Activated CD4-positive, alpha-beta memory T cell treated with anti-CD3 and anti-CD28 coated beads, Interleukin-2, amount 10 ng/mL, durations not matched to agents 7 days and 5 days (primary cell): ENCODE data around the gene SENP3. TPM values are rescaled to one million over a fixed set of nuclear protein-coding genes. Genes with fewer than 3 reads are reported as not detected.
"Not testable (repeated sequence)": the region's sequence is repeated elsewhere in the genome, so short reads cannot be mapped to it uniquely, and the experiment has no call there.

Experiments
- CTCF ChIA-PET: fragments of 350-600 bp; sonication (Branson Sonifier 250); formaldehyde crosslinking; loops from one replicate; lab custom pipeline; 2021; ENCODE audit warnings: antibody characterized with exemption, inconsistent platforms; lab: Charles Lee
- POLR2A ChIA-PET: fragments of 350-600 bp; sonication (Branson Sonifier 250); formaldehyde crosslinking; loops from one replicate; lab custom pipeline; 2021; ENCODE audit warnings: antibody characterized with exemption; lab: Charles Lee
- DNase-seq: peaks from one replicate; pipeline ENCODE4 v3.0.0-alpha.2; 2020
- H3K27ac Mint-ChIP-seq: one replicate; pipeline ENCODE4 v1.8.0; 2021; ENCODE audit warnings: mild to moderate bottlenecking, mixed read lengths
- H3K27me3 Mint-ChIP-seq: one replicate; pipeline ENCODE4 v1.8.0; 2021; ENCODE audit warnings: mixed read lengths
- H3K36me3 Mint-ChIP-seq: one replicate; pipeline ENCODE4 v1.8.0; 2021; ENCODE audit warnings: low read depth, mixed read lengths
- H3K4me1 Mint-ChIP-seq: one replicate; pipeline ENCODE4 v1.8.0; 2021; ENCODE audit warnings: mixed read lengths
- H3K4me3 Mint-ChIP-seq: one replicate; pipeline ENCODE4 v1.8.0; 2021; ENCODE audit warnings: mild to moderate bottlenecking, mixed read lengths
- H3K9me3 Mint-ChIP-seq: one replicate; pipeline ENCODE4 v1.8.0; 2021; ENCODE audit warnings: mixed read lengths
- total RNA-seq, 2 experiments: library from RNA; stranded (reverse); gene quantifications; one replicate each; pipeline ENCODE4 v1.2.3, GENCODE V29; 2021

SENP3 gene
- total RNA-seq, 2 experiments from 2014 or later, result 37.6 to 39.9 TPM

DNA sequence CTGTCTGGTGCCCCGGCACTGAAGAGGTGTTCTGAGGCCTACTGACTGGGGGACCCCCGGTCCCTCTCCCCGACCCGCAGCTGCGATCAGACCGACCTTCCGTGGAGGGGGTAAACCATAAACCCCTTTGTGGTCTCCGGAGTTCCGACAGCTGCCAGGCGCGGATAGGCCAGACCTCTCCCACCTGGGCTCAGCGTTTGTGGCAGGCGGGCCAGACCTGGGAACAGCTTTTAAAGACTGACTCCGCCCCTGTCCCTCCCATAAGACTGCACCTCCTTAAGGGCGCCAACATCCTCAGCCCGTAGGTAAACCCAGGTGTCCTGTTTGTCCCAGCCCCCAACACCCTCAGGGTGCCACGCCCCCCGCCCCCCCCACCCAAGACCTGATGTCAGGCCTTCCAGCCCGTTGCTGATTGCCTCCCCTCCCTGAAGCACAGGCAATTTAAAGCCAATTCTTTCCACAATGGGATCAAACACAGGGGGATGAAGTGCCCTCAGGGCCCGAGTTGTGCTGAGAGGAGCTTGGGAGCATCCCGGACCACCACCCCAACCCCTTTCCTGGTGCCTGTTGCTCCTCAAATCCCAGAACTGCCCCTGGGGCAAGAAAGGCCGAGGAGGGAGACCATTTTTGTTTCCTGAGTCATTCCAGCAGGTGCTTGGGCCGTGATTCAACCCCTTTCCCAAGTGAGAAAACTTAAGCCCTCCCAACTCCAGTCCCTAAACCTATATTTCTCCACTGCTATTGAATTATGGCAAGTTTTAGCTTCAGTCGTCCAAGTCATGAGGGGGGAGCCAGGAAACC is 28.4 kb downstream of the SENP3 start, which contains the start of gene SOX15:
TSS of gene SOX15 (minus strand) at position 204 of the 801 bp plus-strand sequence. CDS start 418 bp downstream, outside the sequence.
- peak within 1 kb of the TSS; percentile 26 for H3K27ac Mint-ChIP-seq
- no peak for DNase-seq
- POLR2A ChIA-PET, result interaction anchor here (0.8 to 2.3 kb wide), 7 partner anchors 10 to 98 kb away, joined by 3 to 17 read pairs (median 4); partner anchors contain the start of genes CD68, TP53 and WRAP53

GRCh38 chr17:7590743-7591142 is 29.0 kb downstream of the SENP3 start:
- Mint-ChIP-seq H3K27me3 (no peaks in the 10 kb centered on the region), H3K36me3 (peaks cover 64% of the 10 kb centered on the region), H3K4me1 (peaks cover 9% of the 10 kb centered on the region), H3K4me3 (no peak overlapping the region), H3K27ac (no peak overlapping the region), H3K9me3 (no peaks in the 10 kb centered on the region)
- ChIA-PET POLR2A (interaction anchor here (0.8 to 2.1 kb wide), 4 partner anchors 11 to 97 kb away, joined by 3 to 8 read pairs (median 6); partner anchors contain the start of genes CD68, TP53 and WRAP53), CTCF (interaction anchor here (0.7 to 2.4 kb wide), 4 partner anchors 11 to 97 kb away, joined by 3 to 12 read pairs (median 8); partner anchors contain the start of genes SENP3 and TP53)
- DNase-seq, result no peak

More for the DNA sequence above, 28.4 kb downstream of the SENP3 start, which contains the start of gene SOX15:
- H3K4me1 Mint-ChIP-seq, result peaks cover 16% of the 10 kb centered on the region
- H3K36me3 Mint-ChIP-seq, result peaks cover 61% of the 10 kb centered on the region
- H3K4me3 Mint-ChIP-seq, result no peak within 1 kb of the TSS
- CTCF ChIA-PET, result interaction anchor here (0.7 to 2.4 kb wide), 22 partner anchors 9 to 254 kb away, joined by 3 to 24 read pairs (median 4); partner anchors contain the start of genes ACAP1, CHRNB1, FXR2 and SENP3
- H3K27me3 Mint-ChIP-seq, result no peaks in the 10 kb centered on the region
- H3K9me3 Mint-ChIP-seq, result no peaks in the 10 kb centered on the region

GRCh38 chr17:7591596-7591995 is 29.9 kb downstream of the SENP3 start:
- Mint-ChIP-seq H3K27me3 (no peaks in the 10 kb centered on the region), H3K4me1 (peaks cover 4% of the 10 kb centered on the region), H3K36me3 (peaks cover 68% of the 10 kb centered on the region), H3K27ac (no peak overlapping the region), H3K4me3 (no peak overlapping the region), H3K9me3 (no peaks in the 10 kb centered on the region)
- no peak for DNase-seq
- POLR2A ChIA-PET, result interaction anchor here (1.4 kb wide), 1 partner anchor 13 kb away, joined by 3 read pairs; the partner anchor contains the start of gene CD68
- CTCF ChIA-PET, result no interaction called here

GRCh38 chr17:7592422-7593021 is 30.8 kb downstream of the SENP3 start:
- no peaks in the 10 kb centered on the region for H3K9me3 Mint-ChIP-seq
- no peaks in the 10 kb centered on the region for H3K27me3 Mint-ChIP-seq
- H3K4me3 Mint-ChIP-seq, result no peak overlapping the region
- ChIA-PET CTCF (interaction anchor here (0.6 kb wide), 1 partner anchor 23 kb away, joined by 3 read pairs; no protein-coding TSS in a partner anchor), POLR2A (interaction anchor here (1.1 to 3.1 kb wide), 3 partner anchors 8 to 95 kb away, joined by 3 to 21 read pairs (median 4); partner anchors contain the start of genes CD68, MPDU1 and TP53)
- H3K27ac Mint-ChIP-seq, result no peak overlapping the region
- H3K36me3 Mint-ChIP-seq, result peaks cover 66% of the 10 kb centered on the region
- peaks cover 2% of the 10 kb centered on the region for H3K4me1 Mint-ChIP-seq
- no peak for DNase-seq

- Mint-ChIP-seq H3K9me3 (no peaks in the 10 kb centered on the region), H3K4me3 (no peak overlapping the region), H3K27me3 (no peaks in the 10 kb centered on the region), H3K27ac (no peak overlapping the region), H3K4me1 (peaks cover 2% of the 10 kb centered on the region), H3K36me3 (peaks cover 60% of the 10 kb centered on the region)
- no peak for DNase-seq
- POLR2A ChIA-PET, result interaction anchor here (1.1 to 3.1 kb wide), 2 partner anchors 9 to 94 kb away, joined by 4 to 21 read pairs; partner anchors contain the start of genes MPDU1 and TP53
- CTCF ChIA-PET, result no interaction called here
Observed at GRCh38 chr17:7593296-7593695, 31.6 kb downstream of the SENP3 start.

- CTCF ChIA-PET, H3K27me3 Mint-ChIP-seq, H3K4me1 Mint-ChIP-seq, H3K27ac Mint-ChIP-seq, H3K9me3 Mint-ChIP-seq, DNase-seq, POLR2A ChIA-PET, H3K4me3 Mint-ChIP-seq: not testable (repeated sequence)
- peaks cover 63% of the 10 kb centered on the region for H3K36me3 Mint-ChIP-seq
Observed at GRCh38 chr17:7597561-7597960, 35.8 kb downstream of the SENP3 start.

DNA sequence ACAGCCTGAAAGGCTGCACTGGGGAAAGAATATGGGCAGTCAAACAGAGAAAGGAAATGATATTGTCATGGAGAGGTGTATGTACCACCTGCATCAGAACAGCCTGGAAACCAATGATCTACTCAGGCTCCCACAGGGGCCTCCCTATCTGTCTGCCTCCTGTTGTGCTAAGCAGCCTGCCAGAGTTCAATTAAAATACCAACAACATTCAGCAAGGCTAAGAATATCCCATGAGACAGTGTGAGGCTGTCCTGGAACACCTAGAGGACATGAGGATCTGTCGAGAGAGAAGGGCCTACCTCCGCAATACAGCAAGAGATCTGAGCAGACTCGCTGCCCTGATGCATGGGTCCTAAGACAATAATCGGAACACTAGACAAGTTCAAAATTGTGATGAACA is 44.6 kb downstream of the SENP3 start:
- ChIA-PET POLR2A (interaction anchor here (1.0 kb wide), 1 partner anchor 78 kb away, joined by 3 read pairs; no protein-coding TSS in a partner anchor), CTCF (no interaction called here)
- Mint-ChIP-seq H3K27ac (no peak overlapping the region), H3K4me3 (no peak overlapping the region), H3K4me1 (peaks cover 5% of the 10 kb centered on the region), H3K27me3 (no peaks in the 10 kb centered on the region), H3K36me3 (peaks cover 38% of the 10 kb centered on the region), H3K9me3 (no peaks in the 10 kb centered on the region)
- no peak for DNase-seq

GRCh38 chr17:7610641-7611040 is 48.9 kb downstream of the SENP3 start:
- Mint-ChIP-seq H3K27ac (no peak overlapping the region), H3K9me3 (no peaks in the 10 kb centered on the region), H3K4me1 (peaks cover 30% of the 10 kb centered on the region), H3K36me3 (peaks cover 19% of the 10 kb centered on the region), H3K4me3 (no peak overlapping the region), H3K27me3 (no peaks in the 10 kb centered on the region)
- CTCF ChIA-PET, result interaction anchor here (0.6 to 1.4 kb wide), 2 partner anchors 10 to 379 kb away, joined by 3 read pairs; no protein-coding TSS in a partner anchor
- no peak for DNase-seq
- POLR2A ChIA-PET, result interaction anchor here (1.2 to 2.0 kb wide), 2 partner anchors 27 to 31 kb away, joined by 3 to 8 read pairs; partner anchors contain the start of genes CD68 and MPDU1

DNA sequence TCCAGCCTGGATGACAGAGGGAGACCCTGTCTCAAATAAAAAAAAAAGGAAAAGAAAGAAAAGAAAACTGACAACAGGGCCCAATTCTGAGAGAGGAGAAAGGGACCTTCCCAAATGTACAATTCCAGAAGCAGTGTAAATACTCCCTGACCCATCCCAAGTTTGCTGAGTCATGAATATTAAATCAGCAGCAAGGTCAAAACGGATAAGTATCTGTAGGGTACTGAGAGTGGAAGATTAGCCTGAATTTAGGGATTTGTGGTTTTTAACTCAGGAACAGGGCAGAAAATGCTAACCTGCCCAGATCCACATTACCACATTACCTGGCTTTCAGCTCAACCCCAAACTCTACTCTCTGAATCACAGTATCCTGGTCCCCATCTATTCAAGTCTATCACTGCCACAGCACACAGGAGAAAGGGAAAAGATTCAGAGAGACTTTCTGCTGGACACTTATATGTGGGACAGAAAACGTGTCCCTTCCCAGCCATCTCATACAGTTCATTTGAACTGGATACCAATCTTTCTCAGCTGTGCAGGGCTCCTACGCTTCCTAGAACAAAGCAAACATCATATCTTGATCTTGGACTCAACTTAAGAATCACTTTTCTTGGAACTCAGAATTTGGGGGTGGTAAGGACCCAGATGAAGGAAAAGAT is 50.0 kb downstream of the SENP3 start:
- Mint-ChIP-seq H3K9me3 (no peaks in the 10 kb centered on the region), H3K36me3 (peaks cover 16% of the 10 kb centered on the region), H3K27ac (peak overlapping the region; percentile 55), H3K27me3 (no peaks in the 10 kb centered on the region), H3K4me3 (peak overlapping the region; percentile 39), H3K4me1 (peaks cover 30% of the 10 kb centered on the region)
- POLR2A ChIA-PET, result interaction anchor here (1.2 to 2.0 kb wide), 5 partner anchors 28 to 208 kb away, joined by 3 to 8 read pairs (median 3); partner anchors contain the start of genes CD68, MPDU1, TMEM256 and WRAP53
- no peak for DNase-seq
- CTCF ChIA-PET, result interaction anchor here (0.8 to 5.1 kb wide), 2 partner anchors 51 to 75 kb away, joined by 3 to 56 read pairs; partner anchors contain the start of genes TP53 and WRAP53

DNA sequence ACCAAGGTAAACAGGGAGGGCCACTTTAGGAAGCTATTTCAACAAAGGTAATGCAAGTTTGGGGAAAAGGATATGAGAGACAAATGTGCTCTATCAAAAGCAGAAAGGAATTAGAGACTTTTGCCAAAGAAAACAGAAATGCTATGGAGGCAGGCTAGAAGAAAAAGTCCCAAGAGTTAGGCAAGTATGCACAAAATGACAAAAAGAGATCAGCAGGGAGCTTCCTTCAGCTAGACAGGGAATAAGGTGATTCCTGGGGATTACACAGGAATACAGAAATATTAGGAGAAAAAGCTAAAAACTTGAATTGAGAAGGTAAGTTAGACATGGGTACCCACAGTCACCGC is 50.5 kb downstream of the SENP3 start:
- H3K4me3 Mint-ChIP-seq, result peak overlapping the region; percentile 39
- DNase-seq, result no peak
- ChIA-PET POLR2A (interaction anchor here (1.2 kb wide), 3 partner anchors 76 to 208 kb away, joined by 3 to 5 read pairs (median 3); partner anchors contain the start of genes TMEM256 and WRAP53), CTCF (interaction anchor here (0.8 to 5.1 kb wide), 2 partner anchors 52 to 74 kb away, joined by 3 to 56 read pairs; partner anchors contain the start of genes TP53 and WRAP53)
- peaks cover 30% of the 10 kb centered on the region for H3K4me1 Mint-ChIP-seq
- no peaks in the 10 kb centered on the region for H3K27me3 Mint-ChIP-seq
- H3K9me3 Mint-ChIP-seq, result no peaks in the 10 kb centered on the region
- peaks cover 16% of the 10 kb centered on the region for H3K36me3 Mint-ChIP-seq
- H3K27ac Mint-ChIP-seq, result peak overlapping the region; percentile 55

DNA sequence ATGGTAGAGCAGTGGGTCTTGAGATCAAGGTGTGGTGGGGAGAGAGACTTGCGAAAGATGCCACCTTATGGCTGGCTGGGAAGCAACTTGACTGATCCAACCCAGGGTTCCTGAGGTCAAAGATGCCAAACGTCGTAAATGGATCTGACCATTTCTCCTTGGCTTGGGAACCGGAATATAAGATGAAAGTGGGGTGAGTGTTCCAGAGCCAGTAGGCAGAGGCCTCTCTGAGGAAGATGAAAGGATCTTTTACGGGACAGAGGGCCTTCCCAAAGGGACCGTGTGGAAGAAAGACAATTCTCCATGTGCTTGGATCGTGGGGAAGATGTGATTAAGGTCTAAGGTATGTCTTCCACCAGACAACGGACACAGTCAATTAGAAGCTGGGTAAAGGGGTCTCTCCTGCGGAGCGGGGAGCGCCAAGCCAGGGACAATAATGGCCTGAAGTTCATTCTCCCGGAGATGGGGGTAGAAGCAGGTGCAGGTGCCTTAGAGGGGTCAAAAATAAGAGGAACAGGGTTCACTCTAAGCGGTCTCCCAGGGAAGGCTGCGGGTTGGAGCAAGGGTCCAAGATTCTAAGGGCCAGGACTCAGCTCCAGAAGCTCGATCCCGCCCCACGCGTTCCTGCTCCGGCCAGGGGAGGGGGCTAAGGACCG is 52.2 kb downstream of the SENP3 start:
- CTCF ChIA-PET, result interaction anchor here (1.1 to 5.1 kb wide), 6 partner anchors 15 to 179 kb away, joined by 3 to 56 read pairs (median 4); partner anchors contain the start of genes TMEM102, TP53 and WRAP53
- H3K4me1 Mint-ChIP-seq, result peaks cover 30% of the 10 kb centered on the region
- H3K27me3 Mint-ChIP-seq, result no peaks in the 10 kb centered on the region
- peak overlapping the region; percentile 89 for H3K4me3 Mint-ChIP-seq
- peak overlapping the region; percentile 78 for H3K27ac Mint-ChIP-seq
- peaks cover 16% of the 10 kb centered on the region for H3K36me3 Mint-ChIP-seq
- no peak for DNase-seq
- POLR2A ChIA-PET, result interaction anchor here (0.6 to 4.8 kb wide), 11 partner anchors 8 to 130 kb away, joined by 3 to 62 read pairs (median 4); partner anchors contain the start of genes CD68, MPDU1, POLR2A and SAT2
- no peaks in the 10 kb centered on the region for H3K9me3 Mint-ChIP-seq
